ENCODE measurements around the gene MARCHF5. TPM values are rescaled to one million over a fixed set of nuclear protein-coding genes. Genes with fewer than 3 reads are reported as not detected.

MARCHF5 gene
- total and polyA plus RNA-seq, 2 of the 8 experiments (the other 6 are each of a cell fraction or from before 2014, with no cell fraction given), result 8.7 to 26.8 TPM

DNA sequence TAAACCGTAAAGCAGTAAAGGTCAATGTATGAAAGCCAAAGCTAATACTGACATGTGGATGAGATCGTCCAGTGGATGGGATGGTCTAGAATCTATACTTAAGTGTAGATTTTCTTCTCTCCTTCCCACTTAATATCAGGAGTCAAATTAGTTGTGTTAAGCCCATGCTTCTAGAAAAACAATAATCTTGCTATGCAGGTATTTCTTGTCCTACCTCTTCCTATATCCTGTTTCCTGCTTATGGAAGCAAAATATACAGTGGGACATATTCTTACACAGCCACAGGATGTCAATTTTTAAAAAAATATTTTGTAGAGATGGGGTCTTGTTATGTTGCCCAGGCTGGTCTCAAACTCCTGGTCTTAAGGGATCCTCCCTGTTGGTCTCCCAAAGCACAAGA is 27.6 kb upstream of the MARCHF5 start (continued):
- TF ChIP-seq, protein P1, sequence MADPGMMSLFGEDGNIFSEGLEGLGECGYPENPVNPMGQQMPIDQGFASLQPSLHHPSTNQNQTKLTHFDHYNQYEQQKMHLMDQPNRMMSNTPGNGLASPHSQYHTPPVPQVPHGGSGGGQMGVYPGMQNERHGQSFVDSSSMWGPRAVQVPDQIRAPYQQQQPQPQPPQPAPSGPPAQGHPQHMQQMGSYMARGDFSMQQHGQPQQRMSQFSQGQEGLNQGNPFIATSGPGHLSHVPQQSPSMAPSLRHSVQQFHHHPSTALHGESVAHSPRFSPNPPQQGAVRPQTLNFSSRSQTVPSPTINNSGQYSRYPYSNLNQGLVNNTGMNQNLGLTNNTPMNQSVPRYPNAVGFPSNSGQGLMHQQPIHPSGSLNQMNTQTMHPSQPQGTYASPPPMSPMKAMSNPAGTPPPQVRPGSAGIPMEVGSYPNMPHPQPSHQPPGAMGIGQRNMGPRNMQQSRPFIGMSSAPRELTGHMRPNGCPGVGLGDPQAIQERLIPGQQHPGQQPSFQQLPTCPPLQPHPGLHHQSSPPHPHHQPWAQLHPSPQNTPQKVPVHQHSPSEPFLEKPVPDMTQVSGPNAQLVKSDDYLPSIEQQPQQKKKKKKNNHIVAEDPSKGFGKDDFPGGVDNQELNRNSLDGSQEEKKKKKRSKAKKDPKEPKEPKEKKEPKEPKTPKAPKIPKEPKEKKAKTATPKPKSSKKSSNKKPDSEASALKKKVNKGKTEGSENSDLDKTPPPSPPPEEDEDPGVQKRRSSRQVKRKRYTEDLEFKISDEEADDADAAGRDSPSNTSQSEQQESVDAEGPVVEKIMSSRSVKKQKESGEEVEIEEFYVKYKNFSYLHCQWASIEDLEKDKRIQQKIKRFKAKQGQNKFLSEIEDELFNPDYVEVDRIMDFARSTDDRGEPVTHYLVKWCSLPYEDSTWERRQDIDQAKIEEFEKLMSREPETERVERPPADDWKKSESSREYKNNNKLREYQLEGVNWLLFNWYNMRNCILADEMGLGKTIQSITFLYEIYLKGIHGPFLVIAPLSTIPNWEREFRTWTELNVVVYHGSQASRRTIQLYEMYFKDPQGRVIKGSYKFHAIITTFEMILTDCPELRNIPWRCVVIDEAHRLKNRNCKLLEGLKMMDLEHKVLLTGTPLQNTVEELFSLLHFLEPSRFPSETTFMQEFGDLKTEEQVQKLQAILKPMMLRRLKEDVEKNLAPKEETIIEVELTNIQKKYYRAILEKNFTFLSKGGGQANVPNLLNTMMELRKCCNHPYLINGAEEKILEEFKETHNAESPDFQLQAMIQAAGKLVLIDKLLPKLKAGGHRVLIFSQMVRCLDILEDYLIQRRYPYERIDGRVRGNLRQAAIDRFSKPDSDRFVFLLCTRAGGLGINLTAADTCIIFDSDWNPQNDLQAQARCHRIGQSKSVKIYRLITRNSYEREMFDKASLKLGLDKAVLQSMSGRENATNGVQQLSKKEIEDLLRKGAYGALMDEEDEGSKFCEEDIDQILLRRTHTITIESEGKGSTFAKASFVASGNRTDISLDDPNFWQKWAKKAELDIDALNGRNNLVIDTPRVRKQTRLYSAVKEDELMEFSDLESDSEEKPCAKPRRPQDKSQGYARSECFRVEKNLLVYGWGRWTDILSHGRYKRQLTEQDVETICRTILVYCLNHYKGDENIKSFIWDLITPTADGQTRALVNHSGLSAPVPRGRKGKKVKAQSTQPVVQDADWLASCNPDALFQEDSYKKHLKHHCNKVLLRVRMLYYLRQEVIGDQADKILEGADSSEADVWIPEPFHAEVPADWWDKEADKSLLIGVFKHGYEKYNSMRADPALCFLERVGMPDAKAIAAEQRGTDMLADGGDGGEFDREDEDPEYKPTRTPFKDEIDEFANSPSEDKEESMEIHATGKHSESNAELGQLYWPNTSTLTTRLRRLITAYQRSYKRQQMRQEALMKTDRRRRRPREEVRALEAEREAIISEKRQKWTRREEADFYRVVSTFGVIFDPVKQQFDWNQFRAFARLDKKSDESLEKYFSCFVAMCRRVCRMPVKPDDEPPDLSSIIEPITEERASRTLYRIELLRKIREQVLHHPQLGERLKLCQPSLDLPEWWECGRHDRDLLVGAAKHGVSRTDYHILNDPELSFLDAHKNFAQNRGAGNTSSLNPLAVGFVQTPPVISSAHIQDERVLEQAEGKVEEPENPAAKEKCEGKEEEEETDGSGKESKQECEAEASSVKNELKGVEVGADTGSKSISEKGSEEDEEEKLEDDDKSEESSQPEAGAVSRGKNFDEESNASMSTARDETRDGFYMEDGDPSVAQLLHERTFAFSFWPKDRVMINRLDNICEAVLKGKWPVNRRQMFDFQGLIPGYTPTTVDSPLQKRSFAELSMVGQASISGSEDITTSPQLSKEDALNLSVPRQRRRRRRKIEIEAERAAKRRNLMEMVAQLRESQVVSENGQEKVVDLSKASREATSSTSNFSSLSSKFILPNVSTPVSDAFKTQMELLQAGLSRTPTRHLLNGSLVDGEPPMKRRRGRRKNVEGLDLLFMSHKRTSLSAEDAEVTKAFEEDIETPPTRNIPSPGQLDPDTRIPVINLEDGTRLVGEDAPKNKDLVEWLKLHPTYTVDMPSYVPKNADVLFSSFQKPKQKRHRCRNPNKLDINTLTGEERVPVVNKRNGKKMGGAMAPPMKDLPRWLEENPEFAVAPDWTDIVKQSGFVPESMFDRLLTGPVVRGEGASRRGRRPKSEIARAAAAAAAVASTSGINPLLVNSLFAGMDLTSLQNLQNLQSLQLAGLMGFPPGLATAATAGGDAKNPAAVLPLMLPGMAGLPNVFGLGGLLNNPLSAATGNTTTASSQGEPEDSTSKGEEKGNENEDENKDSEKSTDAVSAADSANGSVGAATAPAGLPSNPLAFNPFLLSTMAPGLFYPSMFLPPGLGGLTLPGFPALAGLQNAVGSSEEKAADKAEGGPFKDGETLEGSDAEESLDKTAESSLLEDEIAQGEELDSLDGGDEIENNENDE (IDR thresholded peaks at IDR 0.05; ENCODE audit: insufficient replicate concordance, low read length), result no peak
- TF ChIP-seq NANOG (IDR thresholded peaks at IDR 0.05; ENCODE audit: insufficient read depth, low read depth, low read length, poor library complexity, severe bottlenecking) (no peak), CHD1 (IDR thresholded peaks at IDR 0.05; ENCODE audit: low read depth, low read length) (no peak), CREB1 (IDR thresholded peaks at IDR 0.05) (no peak), JUN (IDR thresholded peaks at IDR 0.05; ENCODE audit: low read depth, low read length) (no peak), EGR1 (IDR thresholded peaks at IDR 0.05; ENCODE audit: borderline replicate concordance, low read depth, low read length) (no peak), RFX5 (IDR thresholded peaks at IDR 0.05; ENCODE audit: borderline replicate concordance, low read depth, low read length) (no peak), RNF2 (IDR thresholded peaks at IDR 0.05; ENCODE audit: borderline replicate concordance, low read depth, low read length, missing control alignments, poor library complexity, severe bottlenecking) (no peak)
- TF ChIP-seq, protein P2, sequence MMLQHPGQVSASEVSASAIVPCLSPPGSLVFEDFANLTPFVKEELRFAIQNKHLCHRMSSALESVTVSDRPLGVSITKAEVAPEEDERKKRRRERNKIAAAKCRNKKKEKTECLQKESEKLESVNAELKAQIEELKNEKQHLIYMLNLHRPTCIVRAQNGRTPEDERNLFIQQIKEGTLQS (IDR thresholded peaks at IDR 0.05; ENCODE audit: insufficient read depth, low read depth, low read length), result no peak
- TF ChIP-seq, protein P3, sequence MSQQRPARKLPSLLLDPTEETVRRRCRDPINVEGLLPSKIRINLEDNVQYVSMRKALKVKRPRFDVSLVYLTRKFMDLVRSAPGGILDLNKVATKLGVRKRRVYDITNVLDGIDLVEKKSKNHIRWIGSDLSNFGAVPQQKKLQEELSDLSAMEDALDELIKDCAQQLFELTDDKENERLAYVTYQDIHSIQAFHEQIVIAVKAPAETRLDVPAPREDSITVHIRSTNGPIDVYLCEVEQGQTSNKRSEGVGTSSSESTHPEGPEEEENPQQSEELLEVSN (IDR thresholded peaks at IDR 0.05), result no peak

All from H1 (cell line).